Measurements from ENCODE around the gene ZFX.

GRCh38 chrX:24225265-24225664 is 75.7 kb downstream of the ZFX start:
- TF ChIP-seq CTCF (IDR thresholded peaks at IDR 0.05; ENCODE audit: borderline replicate concordance, extremely low read depth, low read length, poor library complexity, severe bottlenecking) (no peak), EZH2 (IDR thresholded peaks at IDR 0.05; ENCODE audit: borderline replicate concordance, low read depth, low read length, severe bottlenecking) (no peak)
